Amniotic epithelial cell (primary cell): ENCODE data around the gene SLC19A1.

ENCODE experiments used
- DNase-seq: peaks from one replicate; pipeline ENCODE4 v3.0.0-alpha.2; 2010; ENCODE audit warnings: low read depth

SLC19A1 gene

DNA sequence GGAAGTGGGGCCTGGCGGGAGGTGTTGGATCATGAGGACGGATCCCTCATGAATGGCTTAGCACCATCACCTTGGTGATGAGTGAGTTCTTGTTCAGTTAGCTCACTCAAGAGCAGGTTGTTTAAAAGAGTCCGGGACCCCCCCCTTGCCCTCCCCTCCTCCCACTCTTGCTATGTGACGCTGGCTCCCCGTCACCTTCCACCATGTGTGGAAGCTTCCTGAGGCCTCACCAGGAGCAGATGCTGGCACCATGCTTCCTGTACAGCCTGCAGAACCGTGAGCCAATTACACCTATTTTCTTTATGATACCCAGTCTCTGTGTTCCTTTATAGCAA is 3.0 kb upstream of the SLC19A1 start:
- no peak for DNase-seq

DNA sequence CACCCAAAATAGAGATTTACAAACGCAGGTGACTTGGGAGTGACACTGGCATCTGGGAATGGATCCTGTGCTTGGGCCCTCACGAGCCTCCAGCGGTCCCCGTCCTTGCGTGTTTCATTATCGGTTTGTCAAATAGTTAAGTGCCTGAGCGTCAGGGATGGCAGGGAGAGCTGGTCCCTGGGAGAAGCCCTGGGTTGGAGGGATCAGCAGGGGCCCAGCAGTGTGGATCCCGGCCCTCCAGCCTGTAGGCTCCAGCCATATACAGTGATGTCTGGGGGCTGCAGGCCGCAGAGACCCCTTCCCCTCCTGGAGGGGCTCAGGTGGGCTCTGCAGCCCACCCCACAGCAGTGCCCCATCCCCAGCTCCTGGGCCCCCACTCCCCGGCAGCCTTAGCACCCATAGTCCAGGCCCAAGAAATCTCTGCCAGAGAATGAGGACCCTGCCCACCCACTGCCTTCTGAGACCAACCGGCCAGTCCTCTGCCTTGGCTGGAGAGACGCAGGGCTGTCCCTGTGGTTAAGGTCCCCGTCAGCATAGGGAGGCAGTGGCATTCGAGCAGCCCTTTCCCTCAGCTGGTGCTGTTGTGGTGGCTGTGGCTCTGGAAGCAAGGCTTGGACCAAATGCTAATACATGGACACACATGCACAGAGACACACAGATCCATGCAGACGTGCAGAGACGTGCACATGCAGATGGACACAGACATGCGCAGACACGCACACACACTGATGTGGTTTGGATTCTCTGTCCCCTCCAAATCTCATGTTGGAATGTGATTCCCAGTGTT is 2.4 kb upstream of the SLC19A1 start:
- no peak for DNase-seq

DNA sequence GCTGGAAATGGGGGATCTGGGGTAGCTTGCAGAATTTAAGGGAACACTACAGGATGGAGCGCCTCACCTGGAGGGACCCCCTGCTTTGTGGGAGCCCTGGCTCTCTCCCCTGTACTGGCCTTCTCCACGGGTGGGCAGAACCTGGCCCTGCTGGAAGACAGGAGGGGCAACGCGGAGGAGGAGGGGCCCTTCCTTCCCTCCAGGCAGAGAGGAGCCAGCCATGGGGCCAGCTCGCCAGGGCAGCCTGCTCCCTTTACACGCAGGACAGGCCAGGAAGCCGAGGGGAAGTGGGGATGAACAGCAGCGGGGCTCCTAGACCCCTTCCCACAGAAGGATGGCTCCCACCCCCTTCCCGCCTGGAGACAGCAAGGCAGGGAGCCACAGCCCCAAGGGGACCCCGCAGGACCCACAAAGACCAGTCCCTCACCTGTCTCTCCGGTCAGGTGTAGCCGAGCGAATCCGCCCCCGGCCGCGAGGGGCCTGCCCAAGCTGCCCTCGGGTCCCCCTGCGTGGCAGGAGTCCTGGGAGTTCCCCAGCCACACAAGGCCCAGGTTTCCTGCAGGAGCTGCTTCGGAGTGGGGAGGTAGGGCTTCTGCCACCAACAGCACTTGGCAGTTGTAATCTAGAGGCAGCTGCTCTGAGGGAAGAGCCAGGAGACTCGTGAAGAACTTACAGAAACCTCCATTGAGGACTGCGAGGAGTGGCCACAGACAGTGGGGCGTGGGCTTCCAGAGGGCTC is 1.6 kb upstream of the SLC19A1 start:
- DNase-seq, result no peak

DNA sequence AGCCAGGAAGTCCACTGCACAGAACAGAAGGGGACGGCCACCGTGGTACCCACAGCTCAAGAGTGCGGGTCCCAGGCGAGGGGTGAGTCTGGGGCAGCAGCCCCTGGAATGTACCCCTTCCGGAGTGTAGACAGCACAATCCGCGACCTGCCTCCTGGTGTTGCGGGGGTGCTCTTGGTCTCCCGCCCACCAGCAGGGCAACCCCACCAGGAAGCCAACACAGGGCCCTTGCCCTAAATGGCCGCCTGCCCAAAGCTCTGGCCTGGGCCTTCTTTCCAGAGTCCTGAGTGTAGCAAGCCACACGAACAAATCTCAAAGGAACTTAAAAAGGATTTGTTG is 1.1 kb upstream of the SLC19A1 start:
- no peak for DNase-seq

DNA sequence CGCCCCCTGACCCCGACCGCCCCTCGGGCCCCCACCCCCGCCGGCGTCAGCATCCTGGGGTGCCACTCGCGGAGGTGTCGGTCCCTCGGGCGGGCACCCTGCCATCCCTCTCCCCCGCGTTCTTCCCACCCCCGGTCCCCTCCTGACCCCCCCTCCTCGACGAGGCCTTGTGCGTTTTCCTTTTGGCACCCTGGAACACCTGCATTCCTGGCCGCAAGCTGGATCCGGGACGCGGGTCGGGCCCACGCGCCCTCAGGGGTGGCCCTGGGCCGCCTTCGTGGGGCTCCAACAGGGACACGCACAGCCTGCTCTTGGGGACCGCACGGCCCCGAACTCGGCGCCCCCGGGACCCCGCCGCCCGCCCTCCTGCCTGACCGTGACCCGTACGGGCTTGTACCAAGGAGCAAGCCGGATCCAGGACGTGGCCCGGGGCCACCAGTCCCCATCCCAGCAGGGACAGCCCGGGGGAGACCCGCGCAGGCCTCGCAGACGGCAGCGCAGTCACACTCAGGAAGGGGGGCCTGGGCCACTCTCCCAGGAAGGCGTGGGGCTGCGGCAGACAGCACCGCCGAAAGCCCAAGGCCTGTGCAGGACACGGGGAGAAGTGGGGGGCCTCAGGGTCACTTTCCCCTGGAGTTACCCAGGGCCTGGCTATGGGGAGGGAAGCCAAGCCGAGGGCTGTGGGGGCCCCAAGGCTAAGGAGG is 579 bp upstream of the SLC19A1 start:
- no peak for DNase-seq

DNA sequence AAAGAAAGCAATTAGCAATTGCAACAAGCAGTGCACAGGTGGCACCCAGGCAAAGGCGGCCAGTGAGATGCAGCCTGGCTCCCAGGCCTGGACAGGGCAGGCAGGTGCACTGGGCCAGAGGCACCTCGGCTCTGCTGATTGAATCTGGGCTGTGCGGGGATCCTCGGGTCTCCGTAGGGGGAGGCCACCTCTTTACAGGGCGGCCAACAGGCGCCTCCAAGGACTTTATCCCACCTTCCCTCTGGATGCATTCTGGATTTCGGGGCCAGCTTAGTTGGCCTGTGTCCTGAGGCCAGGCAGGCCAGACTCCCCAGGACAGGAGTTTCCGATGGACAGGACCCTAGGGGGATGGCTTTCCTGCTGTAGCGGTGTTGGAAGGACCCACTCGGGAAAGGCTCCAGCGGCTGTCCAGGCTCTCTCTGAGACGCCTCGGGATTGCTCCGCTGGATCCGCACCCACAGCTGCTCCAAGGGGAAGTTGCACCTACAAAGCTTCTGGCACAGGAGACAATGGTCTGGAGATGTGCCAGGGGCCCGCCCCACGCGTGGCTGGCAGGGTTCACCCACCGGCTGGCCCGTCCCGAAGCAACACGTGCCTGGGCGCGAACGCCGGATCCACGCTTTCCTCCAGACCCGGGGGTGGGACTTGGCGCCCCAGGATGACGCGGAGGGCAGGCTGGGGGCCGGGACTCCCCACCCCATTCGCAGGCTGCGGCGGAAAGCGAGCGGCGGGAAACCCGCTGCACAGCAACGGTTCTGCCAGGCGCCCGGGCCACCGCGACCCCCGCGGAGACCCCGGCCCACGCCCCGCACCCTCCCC is 810 bp downstream of the SLC19A1 start:
- DNase-seq, result peak; percentile 40

DNA sequence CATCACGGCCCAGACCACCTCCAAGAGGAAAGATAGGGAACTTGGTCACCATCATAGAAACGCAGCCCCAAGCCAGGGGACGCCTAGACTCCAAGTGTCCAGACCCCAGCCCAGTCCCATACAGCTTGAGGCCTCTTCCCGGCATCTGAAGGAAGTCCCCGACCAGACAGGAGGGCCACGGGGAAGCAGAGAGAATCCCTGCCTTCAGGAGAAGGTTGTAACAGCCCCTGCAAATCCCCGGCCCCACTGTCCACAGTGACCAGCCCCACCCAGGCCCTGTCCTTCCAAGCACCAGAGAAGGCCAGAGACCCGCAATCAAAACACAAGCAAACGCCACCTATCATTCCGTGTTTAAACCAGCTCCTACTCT is 1.7 kb downstream of the SLC19A1 start:
- DNase-seq, result no peak

DNA sequence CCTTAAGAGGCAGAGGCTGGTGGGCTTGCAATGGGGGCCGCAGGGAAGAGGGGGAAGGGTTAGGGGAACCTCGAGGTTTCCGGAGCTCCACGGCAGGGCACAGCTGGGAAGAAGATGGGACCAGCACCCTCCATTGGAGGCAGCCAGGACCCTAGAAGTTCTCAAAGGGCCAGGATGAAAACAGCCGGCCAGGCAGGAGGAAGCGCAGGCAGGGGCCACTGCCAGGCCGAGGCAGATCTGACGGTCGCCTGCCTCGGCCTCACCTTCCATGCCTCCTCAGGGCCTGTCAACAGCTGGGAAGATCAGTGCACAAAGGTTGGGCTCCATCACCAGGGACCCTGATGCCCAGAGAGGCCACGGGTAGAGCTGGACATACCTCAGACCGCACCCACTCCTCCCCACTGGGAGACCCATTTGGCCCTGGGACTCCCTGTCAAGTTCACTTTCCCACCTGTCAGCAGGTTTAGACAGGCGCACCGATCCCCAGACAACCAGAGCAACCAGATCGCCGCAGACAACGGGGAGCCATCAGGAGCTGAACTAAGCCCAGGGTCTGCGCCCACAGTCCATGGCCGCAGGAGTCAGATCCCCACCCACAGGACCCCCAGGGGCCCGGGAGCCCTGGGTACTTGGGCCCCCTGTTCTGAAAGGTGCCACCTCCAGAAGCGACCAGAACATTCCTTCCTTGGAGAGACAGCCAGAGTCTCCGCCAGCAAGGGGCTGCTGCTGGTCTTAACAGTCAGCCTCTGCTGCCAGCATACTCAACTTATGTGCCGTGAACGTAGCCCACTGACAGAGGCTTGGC is 2.2 kb downstream of the SLC19A1 start:
- no peak for DNase-seq

DNA sequence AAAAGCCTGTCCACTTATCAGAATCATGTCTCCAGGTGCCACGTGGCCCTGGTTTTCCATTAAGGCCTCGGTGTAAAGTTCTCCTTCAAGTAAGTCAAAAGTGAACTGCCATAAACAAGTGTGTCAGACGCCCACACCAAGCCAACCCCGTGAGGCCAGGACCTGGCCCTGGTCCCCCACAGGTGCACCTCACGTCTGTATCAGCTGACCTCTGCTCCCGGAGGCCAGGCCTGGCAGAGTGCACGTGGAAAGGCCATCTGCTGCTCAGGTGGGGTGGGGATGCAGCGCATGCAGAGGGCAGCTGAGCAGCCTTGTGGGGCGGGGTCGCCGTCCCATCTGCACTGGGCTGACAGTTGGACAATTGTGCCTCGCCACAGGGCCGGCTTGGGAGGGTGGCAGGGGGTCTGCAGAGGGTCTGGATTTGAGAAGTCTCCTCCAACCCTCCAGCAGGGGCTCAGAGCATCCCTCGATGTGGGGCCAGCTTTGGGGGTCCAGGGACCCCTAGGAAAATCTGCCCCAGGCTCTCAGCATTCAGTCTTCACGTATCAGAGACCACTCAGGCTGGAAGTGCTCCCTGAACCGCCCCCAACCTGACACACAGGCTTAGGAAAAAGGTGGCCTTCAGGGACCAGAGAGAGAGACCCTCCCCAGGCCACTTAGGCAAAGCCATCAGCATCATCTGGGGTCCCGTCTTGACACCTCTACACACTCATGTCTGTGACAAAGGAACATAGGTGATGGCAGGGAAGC is 3.0 kb downstream of the SLC19A1 start:
- no peak for DNase-seq

DNA sequence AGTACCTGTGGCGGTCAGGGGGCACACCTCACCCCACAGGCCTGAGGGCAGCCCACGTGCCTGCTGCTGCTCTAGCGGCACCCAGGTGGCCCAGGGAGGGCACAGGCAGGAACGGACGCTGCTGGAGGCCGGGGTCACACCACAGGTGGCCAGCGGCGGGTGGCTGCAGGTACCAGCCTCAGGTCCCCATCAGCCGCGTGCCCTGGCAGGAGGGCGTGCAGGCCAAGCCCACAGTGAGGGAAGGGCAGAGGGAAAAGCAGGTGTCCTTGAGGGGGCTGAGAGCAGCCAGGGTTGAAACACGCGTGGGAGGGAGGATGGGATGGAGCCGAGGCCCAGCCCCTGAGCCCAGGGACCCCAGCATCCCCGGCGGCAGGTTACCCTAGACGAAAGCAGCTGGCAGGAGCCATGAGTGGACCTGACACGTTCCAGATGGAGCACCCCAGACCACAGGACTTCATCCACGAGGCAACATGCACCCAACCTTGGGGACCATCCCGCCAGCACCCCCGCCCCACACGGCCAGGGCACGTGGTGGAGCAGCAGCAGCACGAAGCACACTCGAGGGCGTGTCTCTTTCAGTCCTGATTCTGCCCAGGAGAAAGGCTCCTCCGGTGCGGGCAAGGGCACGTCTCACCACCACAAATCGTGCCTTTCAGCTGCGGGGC is 3.7 kb downstream of the SLC19A1 start:
- no peak for DNase-seq

DNA sequence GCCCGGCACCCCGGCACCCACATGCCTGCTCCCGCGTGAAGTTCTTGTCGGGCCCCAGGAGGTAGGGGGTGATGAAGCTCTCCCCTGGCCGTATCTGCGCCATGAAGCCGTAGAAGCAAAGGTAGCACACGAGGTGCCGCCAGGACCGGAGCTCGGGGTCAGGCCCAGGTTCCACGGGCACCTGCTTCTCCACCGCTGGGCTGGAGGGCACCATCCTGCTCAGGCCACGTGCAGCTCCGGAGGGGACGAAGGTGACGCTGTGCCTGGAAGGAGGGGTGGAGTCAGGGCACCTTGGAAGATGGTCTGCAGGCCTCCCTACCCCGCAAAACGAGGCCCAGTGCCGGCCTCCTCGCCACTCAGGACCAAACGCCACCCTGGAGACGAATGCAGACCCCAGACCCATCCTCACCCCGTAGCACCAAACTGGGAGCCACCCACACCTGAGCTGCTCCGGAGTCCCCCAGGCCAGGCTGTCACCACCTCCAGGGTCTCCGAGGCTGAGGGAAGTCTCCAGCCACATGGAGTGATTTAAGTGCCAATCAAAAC is 4.4 kb downstream of the SLC19A1 start:
- DNase-seq, result no peak

DNA sequence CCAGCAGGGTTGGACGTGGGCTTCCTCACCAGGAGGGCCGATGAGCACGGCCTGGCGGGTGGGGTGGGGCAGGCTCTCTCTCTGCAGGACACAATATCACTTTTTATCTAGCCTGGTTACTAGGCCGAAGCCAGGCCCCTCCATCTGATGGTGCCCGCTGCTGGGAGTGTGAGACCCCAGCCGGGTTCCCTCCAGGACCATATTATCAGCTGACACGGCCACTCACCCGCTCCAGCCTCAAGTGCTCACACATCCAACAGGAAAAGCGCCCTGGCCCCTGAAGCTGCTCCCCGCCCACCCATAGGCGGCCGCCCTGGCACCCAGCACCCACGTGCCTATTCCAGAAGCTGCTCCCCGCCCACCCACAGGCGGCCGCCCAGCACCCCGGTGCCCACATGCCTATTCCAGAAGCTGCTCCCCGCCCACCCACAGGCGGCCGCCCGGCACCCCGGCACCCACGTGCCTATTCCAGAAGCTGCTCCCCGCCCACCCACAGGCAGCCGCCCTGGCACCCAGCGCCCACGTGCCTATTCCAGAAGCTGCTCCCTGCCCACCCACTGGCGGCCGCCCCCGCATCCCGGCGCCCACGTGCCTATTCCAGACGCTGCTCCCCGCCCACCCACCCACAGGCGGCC is 5.0 kb downstream of the SLC19A1 start:
- no peak for DNase-seq

DNA sequence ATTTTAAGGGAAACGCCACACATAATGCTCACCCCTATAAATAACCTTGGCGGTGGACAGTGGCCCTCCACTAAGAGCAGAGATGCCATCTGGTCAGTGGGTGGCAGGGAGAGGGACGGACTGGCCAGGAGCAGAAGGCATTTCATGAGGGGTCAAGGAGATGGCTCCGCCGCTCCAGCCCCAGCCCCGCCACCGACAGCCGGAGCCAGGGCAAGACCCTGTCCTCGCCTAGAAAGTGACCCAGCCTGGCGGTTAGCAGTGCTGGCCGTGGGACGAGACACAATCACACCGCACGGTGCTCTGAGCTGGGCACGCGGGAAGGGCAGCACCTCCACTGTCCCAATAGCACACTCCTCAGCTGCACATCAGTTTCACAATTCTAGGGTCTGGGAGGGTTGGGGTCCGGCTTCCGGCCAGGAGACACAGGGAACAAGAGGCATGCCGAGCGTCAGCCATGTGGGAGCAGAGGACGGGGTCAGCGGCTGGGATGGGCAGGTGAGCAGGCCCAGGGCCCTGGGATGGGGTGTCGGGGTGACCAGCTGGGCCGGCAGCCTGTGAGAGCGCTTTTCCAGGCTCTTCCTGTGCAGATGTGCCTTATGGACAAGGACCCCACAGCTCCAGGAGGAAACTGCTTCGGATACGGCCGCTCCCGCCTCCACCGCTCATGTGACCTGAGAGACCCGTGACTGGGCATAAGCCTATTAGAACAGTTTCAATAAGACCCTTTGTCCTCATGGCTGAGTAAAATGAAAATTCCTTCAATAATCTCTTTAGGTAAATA is 5.7 kb downstream of the SLC19A1 start:
- DNase-seq, result no peak

DNA sequence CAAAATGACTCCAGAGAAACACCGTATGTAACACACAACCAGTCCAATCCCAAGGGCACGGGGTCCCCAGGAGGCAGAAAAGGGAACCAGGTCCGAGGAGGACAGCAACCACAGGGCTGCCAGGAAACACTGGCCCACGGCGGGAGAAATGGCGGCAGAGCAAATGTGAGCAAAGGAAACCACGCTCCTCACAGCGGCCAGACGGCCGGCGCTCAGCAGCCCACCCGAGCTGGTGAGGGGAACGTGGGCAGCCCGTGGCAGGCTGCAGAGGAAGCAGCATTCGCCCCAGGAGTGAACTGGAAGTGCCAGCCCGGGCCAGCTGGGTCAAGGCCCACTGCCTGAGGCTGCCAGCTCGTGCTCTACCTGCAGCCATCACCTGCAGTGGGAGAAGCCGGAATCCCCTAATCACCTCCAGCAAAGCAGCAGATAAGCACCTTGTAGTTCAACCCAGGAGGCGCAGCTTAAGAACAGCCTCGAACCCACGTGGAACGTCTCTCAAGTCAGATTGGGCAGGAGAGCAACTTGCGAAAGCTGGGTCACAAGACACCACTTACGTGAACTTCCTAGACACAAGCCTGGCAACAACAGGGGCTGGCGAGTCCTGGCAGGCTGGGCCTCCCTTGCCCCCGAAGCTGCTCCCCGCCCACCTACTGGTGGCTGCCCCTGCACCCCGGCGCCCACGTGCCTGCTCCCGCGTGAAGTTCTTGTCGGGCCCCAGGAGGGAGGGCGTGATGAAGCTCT is 6.7 kb downstream of the SLC19A1 start:
- peak; percentile 15 for DNase-seq

DNA sequence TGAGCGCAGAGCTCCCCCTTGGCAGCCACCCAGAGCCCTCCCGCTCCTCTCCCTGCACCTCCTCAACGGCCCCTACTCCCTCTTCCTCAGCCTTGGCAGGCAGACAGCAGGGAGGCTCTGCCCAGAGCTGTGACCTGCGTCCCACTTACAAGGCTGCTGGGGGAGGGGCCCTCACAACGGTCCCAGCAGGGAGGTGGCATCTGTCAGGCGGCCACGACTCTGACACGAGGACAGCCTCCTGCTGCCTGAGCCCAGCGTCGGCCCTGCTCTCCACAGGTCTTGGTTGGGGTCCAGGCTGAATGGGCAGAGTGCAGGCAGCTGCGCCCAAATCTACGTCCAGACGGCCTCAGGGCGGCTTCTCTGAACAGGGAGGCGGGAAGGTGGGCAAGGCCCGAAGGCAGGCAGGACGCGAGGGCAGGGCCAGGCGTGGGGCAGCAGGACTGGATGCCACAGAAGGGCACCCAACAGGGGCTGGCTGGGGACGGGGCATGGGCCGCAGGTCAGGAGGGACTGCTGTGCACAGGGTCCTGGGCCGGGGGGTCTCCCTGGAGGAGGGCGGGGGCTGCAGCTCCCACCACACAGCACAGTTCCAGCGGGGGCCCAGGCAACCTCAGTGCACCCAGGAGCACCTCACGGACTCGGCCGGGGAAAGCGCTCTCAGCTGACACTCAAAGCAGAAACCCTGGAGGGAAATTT is 7.5 kb downstream of the SLC19A1 start:
- no peak for DNase-seq

DNA sequence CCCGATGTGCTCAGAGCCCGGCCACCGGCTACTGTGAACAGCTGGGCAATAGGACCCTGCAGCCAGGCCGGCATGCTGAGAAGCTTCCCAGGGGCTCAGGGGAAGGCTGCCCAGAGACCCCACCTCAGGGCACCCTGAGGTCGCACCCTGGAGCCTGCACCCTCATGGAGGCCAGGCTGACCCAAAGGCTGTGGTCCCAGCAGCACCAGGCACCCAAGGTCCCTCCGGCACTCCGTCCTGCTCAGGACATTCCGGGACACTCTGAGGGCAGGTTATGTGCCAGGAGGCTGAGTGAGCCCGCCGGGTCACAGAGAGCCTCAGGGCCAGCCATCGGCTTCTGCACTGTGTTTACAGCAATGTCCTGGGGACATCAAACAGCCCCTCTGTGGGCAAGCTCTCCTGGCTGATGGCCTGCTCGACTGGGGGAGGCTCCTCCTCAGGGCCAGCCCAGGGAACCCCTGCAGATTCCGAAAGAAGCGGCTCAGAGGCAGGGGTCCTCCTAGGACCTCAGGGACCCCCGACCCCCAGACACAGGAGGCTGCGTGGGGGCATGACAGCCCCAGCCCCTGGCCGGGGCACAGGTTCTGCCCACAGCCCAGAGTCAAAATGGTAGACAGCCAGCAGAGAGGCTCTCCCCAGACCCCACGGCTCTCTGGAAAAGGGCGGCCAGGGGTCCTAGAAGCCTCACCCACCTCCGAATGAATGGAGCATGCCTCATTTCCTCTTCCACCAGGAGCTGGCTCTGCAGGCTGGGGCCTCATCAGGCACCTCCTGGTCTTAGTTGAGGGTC is 8.2 kb downstream of the SLC19A1 start:
- no peak for DNase-seq
